Uterus (tissue), 2 donors: Measurements from ENCODE around the gene GRIK3.

Source experiments
- CTCF ChIP-seq, 4 experiments: fragments of 200-600 bp in 2 of 4; fragments of 450-650 bp in 2 of 4; sonication (generic) in 2 of 4; IDR thresholded peaks; one replicate each; pipeline ENCODE4 v1.5.1; 2016 to 2019; ENCODE audit warnings: antibody characterized with exemption in 4 of 4, mild to moderate bottlenecking in 2 of 4, moderate library complexity in 1 of 4
- POLR2A ChIP-seq, 2 donors: fragments of 450-650 bp; IDR thresholded peaks; one replicate each; pipeline ENCODE4 v1.6.1; 2016; ENCODE audit warnings: antibody characterized with exemption in 2 of 2, mild to moderate bottlenecking in 1 of 2, moderate library complexity in 1 of 2

- TF ChIP-seq CTCF (IDR thresholded peaks at IDR 0.05) (no peak), POLR2A (IDR thresholded peaks at IDR 0.05) (no peak)
These were observed 34.6 kb upstream of the GRIK3 start for GRCh38 chr1:37068897-37069296.
